HFF-Myc (cell line): ENCODE data around the gene SH3PXD2A.

Experiments
- DNase-seq: peaks from one replicate; pipeline ENCODE4 v3.0.0-alpha.2; 2011; ENCODE audit warnings: low read depth; ENCODE audit errors: extremely low read depth
- H3K4me3 ChIP-seq: replicated peaks from 2 replicates; pipeline ENCODE4 v1.5.1; 2011; ENCODE audit warnings: low read depth, mild to moderate bottlenecking, control low read depth, low read length
- TF ChIP-seq, protein P1 (sequence below): IDR thresholded peaks from 2 replicates; pipeline ENCODE4 v1.5.1; 2012; ENCODE audit warnings: mild to moderate bottlenecking, low read depth, low read length, control low read depth; ENCODE audit errors: missing control alignments

Gene SH3PXD2A

DNA sequence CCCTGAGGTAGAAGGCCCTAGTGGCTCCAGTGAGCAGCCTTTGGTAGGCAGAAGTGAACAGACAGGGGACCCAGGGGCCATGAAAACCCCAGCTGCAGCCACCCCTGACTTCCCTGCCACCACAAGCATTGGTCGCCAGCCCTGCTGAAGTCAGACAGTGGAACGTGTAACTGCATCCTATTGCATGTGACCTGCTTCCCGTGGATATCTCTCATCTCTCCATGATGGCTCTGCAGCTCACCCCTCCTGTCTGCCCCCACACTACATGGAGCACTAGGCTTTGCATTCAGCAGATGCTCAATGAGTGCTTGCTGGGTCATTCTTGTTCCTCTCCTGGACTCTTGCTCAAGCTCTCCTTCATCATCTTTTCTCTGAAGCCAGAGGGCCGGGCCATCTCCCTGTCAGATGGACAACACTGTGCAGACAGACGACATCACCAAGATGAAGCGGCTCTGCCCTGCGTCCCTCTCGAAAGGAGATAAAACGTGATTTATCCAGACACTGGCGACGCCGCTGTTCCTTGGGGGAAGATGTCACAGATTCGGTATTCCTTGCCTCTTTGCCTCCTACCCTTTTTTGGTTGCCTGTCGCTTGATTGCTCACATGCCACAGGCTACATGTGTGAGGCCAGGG, 117.5 kb downstream of the SH3PXD2A start:
- TF ChIP-seq, protein P1, sequence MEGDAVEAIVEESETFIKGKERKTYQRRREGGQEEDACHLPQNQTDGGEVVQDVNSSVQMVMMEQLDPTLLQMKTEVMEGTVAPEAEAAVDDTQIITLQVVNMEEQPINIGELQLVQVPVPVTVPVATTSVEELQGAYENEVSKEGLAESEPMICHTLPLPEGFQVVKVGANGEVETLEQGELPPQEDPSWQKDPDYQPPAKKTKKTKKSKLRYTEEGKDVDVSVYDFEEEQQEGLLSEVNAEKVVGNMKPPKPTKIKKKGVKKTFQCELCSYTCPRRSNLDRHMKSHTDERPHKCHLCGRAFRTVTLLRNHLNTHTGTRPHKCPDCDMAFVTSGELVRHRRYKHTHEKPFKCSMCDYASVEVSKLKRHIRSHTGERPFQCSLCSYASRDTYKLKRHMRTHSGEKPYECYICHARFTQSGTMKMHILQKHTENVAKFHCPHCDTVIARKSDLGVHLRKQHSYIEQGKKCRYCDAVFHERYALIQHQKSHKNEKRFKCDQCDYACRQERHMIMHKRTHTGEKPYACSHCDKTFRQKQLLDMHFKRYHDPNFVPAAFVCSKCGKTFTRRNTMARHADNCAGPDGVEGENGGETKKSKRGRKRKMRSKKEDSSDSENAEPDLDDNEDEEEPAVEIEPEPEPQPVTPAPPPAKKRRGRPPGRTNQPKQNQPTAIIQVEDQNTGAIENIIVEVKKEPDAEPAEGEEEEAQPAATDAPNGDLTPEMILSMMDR = no peak
- no peak for DNase-seq
- H3K4me3 ChIP-seq = no peak overlapping the region

DNA sequence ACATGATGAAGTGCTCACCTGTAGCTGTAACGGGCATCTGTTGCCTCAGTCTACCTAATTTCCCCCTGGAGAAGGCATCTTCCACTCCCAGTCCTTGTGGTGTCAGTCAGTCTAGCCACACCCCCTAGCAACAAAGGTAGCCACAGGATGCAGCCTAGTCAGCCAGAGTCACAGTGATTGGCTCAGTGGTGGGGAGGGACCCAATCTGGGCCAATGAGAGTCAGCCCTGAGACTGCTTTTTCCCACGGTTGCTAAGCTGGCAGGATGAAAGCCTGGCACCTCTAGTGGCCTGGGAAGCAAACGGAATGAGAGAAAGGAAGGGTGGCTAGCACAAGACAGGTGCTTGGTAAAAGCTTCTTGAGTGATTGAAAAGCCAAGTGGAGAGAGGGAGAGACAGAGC, 118.6 kb downstream of the SH3PXD2A start:
- H3K4me3 ChIP-seq = no peak overlapping the region
- no peak for DNase-seq
- TF ChIP-seq, protein P1 = no peak

DNA sequence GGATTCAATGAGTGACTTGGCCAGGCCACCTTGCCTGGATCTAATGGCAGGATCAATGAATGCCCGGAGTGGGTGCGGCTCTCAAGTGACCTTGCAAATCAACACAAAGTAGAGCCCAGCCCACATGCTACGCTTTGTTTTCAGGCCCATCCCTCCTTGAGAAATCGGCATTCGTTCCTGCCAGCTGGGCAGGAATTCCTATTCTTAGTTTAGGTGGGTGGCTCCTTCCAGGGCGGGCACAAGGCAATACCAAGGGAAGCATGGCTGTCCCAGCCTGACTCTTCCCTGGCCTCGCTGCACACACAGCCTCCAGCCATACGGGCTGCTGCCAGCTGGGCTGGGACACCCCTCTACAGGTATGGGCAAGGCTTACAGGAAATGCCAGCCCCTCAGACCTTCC, 119.3 kb downstream of the SH3PXD2A start:
- TF ChIP-seq, protein P1 = no peak
- no peak for DNase-seq
- H3K4me3 ChIP-seq = no peak overlapping the region

DNA sequence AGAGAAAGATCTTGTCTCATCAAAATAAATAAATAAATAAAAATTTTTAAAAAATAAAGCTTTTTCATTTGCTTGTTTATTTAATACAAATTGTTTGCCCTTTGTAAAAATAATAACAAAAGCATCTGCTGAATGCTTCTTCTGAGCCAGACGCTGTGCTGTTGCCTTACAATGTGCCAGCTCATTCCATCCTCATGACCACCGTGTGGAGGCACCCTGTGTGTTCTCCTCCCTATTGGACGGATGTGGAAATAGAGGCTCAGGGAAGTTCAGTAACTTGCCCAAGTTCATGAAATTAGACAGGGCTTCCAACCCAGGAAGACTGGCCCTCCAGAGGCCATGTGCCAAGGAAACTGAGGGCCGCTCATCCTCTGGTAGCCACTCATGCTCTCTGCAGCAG, 120.6 kb downstream of the SH3PXD2A start:
- TF ChIP-seq, protein P1 = no peak
- no peak for DNase-seq
- H3K4me3 ChIP-seq = no peak overlapping the region

DNA sequence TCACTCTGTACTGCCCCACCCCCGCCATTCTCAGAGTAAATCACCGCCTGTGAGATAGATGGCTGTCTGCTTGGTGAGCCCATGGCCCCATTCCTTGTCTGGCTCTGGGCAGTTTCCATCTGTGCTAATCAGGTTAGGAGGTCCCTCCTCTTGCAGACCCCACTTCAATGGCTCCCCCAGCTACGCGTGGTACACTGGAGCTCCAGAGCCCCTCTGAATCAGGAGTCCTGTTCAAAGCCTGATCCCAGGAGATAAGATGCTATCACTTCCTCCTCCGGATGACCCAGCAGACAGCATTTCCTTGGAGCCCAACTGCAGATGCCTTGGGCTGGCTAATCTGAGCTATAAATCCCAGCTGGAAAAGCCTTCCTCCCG, 122.3 kb downstream of the SH3PXD2A start:
- TF ChIP-seq, protein P1 = no peak
- H3K4me3 ChIP-seq = no peak overlapping the region
- DNase-seq = no peak

DNA sequence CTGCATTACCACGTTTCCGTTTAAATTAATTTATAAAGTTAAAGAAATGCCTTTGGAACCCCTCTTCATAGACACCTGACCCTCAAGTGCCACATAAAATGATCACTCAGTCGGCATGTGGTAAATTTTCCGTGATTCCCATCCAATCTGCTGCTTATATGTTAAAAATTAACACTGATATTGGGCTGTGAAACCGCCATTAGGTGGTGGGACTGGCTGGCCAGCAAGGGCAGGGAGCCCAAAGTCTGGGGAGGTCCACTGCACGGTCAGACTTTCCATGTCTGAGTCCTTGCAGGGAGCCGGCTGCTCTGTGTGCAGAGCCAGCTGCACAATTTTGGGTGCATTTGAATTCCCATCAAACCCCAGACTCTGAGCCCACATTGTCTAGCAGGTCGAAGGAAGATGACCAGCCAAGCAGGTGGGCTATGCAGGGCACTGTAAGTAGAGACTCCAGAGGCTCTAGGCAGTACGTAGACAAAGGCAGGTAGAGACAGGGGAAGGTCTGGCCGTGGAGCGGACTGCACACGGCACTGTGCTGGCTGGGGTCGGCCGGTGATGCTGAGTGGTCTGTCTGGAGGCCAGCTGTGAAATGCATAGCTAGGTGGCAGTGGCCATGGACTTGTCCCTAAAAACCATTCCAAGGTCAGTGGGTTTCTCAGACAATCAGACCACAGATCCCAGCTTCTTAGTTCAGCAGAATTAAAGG, 122.9 kb downstream of the SH3PXD2A start:
- TF ChIP-seq, protein P1 = no peak
- no peak for DNase-seq
- H3K4me3 ChIP-seq = no peak overlapping the region
